Activated CD8-positive, alpha-beta memory T cell treated with anti-CD3 and anti-CD28 coated beads for 24 hours (primary cell): ENCODE data around the gene GPC6.

ENCODE experiments used
- DNase-seq: peaks from one replicate; pipeline ENCODE4 v3.0.0-alpha.2; 2020

Gene GPC6

DNA sequence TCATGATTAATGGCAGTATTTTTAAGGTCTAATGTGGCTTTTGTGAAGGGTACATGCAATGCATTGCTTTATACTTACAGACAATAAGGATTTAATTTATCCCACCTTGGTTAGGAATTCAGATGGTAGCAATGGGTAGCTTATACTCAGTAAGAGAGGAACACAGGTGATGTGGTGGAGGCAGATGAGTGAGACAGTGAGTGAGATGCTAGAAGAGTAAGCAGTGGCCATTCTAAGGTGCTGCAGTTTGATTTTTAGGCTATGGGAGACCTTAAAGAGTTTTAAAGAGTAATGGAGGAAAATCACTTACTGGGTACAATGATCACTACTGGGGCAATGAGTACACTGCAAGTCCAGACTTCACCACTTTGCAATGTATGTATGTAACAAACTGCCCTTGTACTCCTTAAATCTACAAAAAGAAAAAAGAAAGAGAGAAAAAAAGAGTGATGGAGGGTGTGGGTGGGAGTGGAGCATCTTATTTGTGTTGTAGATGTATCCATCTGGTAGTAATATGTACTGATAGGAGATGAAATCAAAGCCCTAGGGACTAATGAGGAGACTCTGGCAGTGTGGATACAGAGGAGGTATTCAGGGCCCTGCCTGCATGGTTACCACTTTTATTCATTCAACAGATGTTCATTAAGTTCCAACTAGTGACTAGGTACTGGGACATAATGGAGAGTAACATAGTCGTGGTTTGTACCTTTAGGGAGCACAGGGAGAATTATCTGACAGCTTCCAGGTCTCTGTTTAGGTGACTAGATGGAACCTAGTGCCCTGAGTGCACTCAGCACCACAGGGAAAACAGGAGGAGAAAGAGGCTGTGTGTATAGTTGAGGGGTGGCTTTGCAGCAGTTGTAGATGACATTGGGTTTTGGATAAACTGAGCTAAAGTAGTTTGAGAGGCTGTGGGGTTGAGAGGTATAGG, 99.0 kb downstream of the GPC6 start:
- DNase-seq = no peak

DNA sequence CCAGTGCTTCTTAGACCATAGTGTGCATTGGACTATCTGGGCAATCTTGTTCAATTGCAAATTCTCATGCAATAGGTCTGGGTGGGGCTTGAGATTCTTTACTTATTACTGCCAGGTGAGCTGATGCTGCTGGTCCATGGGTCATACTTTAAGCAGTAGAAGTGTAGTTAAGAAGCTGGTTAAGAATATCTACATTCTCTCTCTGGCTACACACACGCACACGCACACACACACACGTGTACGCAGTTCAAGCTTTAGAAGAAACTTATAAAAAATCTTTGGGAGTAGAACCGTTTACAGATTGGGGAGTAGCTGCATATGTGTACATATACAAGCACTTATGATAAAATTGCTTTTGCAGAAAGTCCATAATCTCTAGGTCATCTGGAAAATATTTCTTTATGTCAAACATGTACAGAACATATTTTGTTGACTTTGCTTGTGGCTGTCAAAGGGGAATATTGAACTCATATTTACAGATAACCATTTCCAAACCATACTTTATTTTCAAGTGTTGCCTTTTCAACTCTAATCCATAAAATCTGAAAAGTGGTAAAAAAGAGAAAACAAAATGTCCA, 99.7 kb downstream of the GPC6 start:
- DNase-seq = no peak

DNA sequence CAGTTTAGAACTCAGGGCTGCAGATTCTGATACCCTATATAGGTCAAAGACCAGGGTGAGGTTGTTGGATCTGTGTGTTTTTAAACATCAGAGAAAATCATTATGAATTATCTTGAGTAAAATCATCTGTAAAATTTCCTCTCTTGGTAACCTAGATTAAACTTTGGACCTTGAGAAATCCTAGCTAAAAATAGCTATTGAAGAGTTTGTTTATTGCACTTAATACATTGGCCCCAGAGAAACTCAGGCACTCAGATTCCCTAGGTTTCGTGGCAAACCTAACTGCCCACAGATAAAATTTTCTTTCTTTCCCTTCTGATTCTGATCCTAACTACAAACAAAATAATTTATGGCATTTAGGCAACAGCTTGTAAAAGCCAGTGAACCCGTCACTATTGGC, 102.3 kb downstream of the GPC6 start:
- no peak for DNase-seq

DNA sequence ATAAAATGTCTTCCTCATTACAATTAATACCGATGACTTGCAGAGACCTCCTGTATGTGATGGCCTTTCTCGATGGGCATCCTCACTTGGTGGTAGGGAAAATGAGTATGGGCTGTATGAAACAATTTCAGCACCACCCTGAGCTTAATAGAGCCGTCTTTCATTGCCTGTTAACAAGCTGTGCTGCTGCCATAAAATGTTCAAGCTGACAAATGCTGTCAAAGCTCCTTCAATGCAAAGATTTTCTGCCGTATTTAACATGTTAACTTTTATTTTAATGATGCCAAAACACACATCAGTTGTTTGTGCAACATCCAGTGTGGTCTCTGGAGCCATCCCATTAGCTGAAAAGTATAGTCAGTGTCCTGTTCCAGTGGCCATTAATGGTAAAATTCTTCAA, 110.1 kb downstream of the GPC6 start:
- DNase-seq = no peak

DNA sequence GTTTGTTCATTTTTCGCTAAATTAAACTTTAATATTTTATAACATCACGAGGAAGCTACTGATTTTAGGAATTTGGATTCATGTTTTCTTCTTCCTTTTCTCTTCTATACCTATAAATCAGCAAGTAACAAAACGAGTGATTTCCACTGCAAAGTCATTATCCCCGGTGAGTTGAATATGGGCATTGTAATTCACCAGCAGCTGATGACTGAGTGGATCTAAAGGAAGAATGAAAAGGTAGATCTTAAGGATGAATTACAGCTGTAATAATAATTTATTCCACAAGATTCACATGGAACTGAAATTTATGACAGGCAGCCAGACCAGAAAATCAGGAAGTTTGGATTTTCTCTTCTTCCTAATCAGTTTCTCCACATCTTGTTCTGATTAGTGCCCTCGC, 111.4 kb downstream of the GPC6 start:
- no peak for DNase-seq

DNA sequence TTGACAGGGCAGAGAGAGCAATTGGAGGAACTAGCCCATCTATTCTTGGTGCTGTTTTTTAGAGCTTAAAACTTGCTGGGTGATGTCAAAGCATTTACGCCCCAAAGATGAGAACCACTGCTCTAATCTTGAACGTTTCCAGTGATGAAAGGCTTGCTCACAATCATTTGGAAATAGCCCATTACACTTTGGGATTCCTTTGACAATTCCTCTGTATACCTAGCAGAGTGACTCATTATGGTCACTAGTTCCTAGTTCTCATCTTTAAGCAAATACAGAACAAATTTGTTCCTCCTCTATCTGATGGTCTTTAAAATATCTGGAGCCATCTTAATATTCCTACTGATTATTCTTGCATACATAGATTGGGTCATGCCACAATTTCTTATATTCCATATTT, 112.3 kb downstream of the GPC6 start:
- DNase-seq = no peak

DNA sequence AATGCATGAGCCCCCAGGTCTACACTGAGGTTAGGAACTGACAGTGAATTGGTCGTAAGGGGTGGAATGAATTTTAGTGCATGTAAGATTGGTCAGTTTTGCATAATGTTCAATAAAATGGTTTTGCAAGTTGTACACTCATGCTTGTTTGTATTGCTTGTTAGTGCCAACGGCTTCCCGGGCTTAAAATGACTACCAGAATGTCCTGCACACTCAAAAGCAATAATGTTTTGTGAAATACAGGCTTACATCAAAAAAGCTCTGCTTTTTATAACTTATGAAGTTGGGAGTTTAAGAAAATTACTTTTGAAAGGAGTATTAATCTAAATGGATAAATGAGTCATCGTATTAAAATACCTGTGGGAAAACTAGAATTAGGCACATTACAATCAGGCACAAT, 112.9 kb downstream of the GPC6 start:
- no peak for DNase-seq

DNA sequence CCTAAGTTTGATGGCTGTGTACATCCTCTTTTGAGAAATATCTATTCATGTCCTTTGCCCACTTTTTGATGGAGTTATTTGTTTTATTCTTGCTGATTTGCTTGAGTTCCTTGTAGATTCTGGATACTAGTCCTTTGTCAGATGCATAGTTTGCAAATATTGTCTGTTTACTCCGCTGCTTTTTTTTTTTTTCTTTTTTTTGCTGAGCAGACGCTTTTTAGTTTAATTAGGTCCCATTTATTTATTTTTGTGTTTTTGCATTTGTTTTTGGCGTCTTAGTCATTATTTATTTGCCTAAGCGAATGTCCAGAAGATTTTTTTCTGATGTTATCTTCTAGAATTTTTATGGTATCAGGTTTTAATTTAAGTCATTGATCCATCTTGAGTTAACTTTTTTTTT, 114.9 kb downstream of the GPC6 start:
- no peak for DNase-seq

DNA sequence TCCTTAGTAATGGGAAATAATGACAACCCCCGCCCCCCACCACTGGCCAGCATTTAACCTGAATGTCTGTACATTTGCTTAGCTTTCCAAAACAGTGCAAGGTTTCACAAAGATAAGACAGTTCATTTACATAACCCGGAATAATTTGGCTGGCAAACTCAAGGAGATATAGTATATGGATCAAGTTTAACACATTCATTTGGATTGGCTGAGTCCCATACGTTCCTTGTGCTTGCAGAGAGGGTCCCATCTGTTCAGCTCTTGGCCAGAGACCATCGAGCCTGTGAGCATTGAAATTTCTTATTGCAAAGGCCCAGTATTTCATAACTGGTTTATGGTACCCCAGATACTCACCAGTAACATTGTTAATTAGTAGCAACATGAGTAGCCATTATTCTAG, 116.5 kb downstream of the GPC6 start:
- no peak for DNase-seq

DNA sequence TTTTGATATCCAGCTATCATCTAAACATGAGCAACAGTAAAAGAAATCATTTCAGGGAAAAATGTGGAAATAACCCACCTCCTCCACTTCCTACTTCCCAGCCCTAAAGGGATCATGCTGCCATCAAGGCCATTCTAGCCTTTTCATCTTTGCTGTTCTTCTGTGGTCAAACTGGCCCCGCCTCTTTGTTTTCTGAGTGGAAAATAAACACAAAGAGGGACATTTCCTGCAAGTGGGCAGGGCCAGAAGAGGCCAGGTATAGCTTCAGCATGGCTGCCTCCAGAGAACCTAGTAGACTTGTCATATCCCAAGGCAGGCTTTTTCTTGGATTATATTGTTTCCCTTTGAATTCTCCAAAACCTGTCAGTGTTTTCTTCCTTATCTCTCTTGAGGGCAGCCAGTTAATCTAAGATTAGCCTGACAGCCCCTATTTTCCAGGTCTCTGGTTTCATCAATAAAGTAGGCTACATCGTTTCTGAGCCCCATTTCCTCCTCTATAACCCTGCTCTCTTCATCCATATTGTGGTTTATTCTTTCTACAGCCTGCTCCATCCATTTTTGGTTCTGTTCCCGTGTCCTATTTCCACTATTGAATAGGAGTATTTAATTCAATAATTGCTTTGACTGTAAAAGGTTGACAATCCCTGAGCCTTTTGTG, 117.6 kb downstream of the GPC6 start:
- no peak for DNase-seq

DNA sequence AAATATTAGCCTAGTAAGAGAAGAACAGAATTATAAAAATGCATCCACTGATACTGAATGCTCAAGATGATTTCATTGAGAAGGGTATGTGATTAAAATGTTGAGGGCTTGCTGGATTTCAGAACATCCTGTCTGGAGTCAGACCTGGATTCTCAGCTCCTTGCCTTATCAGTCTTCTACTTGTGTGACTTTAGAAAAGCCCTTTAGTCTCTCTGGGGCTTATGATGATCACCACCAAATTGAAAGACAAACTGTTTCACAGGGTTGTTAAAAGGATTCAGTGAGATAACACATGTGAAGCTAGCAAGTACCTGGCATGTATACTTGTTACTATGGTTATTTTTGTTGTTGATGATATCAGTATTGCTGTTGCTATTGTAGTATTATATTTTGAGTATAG, 118.4 kb downstream of the GPC6 start:
- DNase-seq = no peak

DNA sequence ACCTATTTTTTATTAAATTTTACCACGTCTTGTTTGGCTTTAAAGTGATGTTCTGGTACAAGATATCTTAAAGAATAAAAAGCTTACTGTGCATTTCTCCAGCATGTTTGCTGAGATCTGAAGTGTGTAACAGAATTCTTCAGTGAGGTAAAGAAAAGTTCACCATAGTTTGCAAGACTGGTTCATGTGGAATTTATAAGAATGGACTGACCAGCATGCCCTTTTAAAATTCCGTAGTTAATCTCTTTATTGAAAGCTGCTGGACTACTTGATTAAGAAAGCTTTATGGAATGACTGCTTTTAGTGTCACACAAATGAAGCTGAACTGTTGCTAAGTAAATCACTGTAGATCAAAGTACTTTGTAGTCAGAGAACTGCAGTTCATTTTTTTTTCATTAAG, 119.2 kb downstream of the GPC6 start:
- no peak for DNase-seq

DNA sequence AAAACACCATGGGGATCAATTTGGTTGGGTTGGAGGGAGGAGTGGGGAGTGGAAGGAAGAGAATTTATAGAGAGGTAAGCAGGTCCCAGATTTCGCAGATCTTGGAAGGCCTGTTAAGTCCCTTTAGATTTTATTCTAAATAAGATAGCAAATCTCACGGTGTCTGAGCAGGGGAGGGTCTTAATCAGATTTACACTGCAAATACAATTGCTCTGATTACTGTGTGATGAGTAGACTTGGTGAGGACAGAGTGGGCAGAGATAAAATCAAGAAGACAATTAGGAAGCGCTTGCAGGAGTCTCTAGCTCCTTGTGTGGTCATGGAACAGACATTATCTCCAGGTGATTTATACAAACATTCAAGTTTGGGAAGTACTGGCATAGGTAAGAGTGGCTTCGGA, 126.0 kb downstream of the GPC6 start:
- DNase-seq = no peak

DNA sequence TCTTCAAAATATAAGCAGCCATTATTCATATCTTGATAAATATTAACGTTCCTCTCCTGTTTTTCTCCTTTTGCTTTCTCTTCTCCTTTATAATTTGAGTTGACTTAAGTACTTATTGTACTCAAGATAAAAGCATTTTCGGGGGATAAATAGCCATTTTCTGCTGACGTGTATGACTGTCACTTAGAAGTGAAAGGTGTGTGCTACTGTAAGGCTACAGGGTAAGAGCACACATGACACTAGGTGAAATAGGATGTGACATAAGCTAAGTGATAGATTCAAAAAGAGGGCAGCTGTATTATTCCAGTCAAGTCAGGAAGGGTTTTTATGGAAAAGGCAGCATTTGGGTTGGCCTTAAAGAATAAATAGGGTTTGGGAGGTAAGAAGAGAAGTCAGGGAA, 128.5 kb downstream of the GPC6 start:
- no peak for DNase-seq

DNA sequence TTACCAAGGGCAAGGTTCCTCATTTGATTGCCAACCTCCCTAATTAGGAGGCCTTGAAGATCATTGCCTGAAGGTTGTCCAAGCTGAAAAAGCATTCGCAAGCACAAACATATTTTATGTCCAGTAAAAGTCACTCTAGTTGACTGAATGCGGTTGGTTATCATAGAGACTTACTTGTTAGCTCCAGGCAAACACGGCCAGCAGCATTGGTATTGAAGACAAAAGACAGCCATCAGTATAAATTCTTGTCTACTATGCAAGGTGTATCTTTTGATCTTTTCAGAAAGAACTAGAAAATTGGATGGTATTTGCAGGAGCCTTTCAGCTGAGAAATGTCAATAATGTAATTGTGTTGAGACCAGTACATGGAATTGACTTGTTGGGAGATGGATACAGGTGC, 129.9 kb downstream of the GPC6 start:
- no peak for DNase-seq

DNA sequence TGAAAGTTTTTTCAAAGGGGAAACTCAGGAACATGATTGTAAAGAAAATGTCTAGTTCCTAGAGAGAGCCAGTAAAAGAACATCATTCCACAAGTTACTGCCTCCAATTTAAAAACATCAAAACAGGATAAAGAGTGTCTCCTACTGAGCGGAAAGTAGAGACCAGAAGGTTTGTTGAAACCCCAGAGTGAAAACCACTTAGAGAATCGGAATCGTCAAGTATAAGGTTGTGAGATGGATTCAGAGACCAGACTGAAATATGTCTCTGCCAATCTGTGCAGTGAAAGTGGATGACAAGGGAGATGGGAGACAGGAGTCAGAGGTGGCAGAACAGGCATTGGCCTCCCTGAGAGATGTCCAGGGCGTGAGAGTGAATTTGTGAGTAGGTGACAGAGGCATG, 133.4 kb downstream of the GPC6 start:
- DNase-seq = no peak

DNA sequence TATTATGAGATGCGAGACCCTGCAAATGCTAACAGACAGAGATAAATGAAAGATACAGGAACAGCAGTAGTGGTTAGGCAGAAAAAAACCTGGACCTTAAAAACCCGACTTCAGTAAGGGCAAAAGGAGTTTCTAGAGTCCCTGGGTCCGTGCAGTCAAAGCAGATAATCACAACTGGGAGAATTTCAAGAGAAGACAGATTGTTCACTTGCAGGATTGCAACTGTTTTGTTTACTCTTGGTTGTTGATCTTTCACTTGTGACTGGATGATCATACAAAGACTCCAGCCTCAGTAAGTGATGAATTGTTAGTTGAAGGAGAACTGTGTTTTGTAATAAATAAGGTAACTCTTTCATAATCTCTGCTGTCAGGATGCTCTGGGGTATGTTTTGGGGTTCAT, 135.1 kb downstream of the GPC6 start:
- no peak for DNase-seq

DNA sequence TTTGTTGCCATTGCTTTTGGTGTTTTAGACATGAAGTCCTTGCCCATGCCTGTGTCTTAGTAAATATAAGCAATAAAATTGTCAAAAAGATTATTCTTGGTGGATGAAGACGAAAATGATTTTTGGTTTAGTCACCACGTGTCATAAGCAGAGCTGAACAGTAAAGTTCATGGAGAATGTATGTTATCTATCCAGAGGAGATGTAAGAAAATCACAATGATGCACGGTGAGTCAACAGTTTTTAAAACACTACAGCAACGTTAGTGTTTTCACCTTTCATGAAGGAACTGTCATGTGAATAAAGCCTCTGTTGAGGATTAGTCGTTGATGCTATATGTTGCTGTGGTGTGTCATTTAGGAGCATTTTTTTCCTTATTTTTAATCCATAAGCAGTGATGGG, 137.6 kb downstream of the GPC6 start:
- no peak for DNase-seq

DNA sequence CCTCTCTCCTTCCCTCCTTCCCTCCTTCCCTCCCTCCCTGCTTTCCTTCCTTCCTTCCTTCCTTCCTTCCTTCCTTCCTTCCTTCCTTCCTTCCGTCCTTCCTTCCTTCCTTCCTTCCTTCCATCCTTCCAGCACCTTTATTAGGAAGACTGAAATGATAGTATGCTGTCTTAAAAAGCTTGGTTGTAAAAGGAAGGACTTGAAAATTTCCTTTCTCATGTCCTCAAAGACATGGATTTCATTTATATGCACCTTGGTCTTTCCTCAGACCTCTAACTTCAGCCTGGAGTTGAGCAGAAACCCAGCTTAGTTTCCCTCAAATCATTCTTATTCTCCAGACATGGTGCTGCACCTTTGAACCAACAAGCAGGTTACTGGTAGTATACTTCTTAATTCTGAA, 141.7 kb downstream of the GPC6 start:
- no peak for DNase-seq

DNA sequence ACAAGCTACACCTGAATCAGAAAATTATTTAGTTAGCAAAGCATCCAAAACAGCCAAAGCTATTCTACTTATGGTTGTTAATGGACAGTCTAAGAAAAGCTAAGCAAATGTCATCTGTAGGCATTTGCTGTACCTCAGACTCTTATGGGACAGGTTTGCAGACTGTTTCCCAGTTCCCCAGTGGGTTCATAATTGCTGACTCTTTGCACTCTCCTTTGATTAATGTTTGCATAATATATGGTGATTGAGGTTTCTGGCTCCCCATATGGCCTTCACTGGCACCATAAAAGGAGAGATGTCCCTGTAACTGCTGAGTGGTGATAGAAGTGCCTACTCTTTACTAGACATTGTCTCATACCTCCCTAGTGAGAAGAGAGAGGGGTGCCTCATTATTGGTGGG, 142.1 kb downstream of the GPC6 start:
- DNase-seq = no peak

DNA sequence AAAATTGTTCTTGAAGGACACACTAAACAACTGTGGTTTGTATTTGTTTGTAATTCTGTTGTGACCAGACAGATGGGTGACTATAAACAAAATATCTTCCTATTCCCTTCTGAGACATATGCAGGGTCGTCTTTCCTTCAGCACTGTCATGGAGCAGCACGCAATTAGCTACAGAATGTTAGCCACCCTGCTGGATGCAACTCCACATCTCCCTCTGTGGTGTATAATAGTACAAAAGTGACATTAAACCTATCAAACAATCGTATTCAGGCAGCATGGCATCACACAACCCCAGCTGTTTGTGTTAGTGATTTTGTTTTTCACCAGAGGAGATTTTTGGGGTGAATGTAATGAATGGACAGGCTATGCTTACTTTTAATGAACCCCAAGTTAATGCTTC, 146.2 kb downstream of the GPC6 start:
- DNase-seq = no peak

DNA sequence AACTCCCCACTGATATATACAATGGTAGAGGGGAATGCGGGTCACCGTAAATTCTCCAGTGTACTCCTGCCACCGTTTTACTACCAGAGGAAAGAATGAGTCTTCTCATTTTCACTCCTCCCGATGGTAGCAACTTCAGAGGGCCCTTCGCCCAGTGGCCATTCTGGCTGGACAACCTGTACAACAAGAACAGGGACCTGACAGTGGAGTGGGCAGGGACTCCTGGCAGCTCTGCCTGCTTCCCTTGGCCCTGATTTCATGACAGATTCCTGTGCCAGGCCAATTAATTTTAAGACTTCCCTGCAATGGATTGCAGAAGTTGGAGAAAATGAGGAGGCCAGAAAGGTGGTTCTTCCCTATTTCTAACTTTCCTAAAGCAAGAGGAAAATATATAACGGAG, 148.9 kb downstream of the GPC6 start:
- DNase-seq = no peak

DNA sequence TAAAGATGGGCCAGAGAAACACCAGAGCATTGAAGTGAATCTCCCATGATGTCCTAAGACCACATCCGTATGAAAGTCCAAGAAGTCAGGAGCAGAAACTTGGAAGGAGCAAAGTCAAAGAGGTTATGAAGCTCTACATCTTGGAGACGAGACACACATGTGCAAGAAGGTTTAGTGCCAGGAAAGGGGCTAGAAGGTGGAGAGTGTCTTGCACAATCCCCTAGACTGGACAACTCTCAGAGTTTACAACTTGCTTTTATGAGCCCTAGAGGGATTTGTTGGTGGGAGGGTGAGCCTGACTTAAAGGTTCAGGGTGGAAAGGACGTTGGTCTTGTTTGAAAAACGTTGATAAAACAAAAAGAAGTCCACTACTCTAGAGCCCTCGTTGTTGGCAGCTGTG, 150.6 kb downstream of the GPC6 start:
- DNase-seq = no peak

DNA sequence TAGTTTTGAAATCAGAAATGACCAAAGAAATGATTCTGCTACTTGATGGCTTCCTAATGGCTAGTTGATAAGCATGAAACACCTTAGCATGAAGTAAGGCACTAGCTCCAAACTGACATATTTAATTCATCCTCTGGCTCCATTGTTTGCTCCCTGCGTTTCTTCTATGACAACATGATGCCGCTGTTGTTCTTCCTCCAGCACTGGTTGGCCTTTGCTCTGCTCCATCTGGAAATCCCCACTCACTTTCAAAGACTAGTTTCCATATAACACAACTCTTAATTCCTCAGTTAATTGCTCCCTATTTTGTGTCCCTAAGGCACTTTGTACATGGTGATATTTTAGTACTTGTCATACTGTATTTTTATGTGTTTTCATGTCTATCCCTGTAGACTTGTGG, 151.6 kb downstream of the GPC6 start:
- no peak for DNase-seq
